Medulla oblongata (tissue), 1 donor: ENCODE measurements around the gene TEPSIN.

ENCODE experiments used
- DNase-seq: peaks from one replicate; pipeline ENCODE4 v3.0.0-alpha.2; 2015; ENCODE audit errors: extremely low spot score

TEPSIN gene

GRCh38 chr17:81221371-81221841, 17.4 kb downstream of the TEPSIN start:
- DNase-seq, result no peak

- DNase-seq, result no peak
Observed at GRCh38 chr17:81219476-81220180, 19.2 kb downstream of the TEPSIN start.

GRCh38 chr17:81218991-81219390, 19.9 kb downstream of the TEPSIN start:
- DNase-seq, result no peak

GRCh38 chr17:81218459-81218858, 20.4 kb downstream of the TEPSIN start:
- no peak for DNase-seq

GRCh38 chr17:81217491-81217890, 21.4 kb downstream of the TEPSIN start:
- DNase-seq, result no peak

- DNase-seq, result no peak
Observed at GRCh38 chr17:81213978-81214377, 24.9 kb downstream of the TEPSIN start.

GRCh38 chr17:81212365-81212764, 26.5 kb downstream of the TEPSIN start:
- DNase-seq, result no peak

GRCh38 chr17:81210868-81211267, 28.0 kb downstream of the TEPSIN start:
- DNase-seq, result no peak

- no peak for DNase-seq
Observed at GRCh38 chr17:81210466-81210865, 28.4 kb downstream of the TEPSIN start.

GRCh38 chr17:81209141-81209540, 29.7 kb downstream of the TEPSIN start:
- DNase-seq, result no peak

GRCh38 chr17:81208651-81209050, 30.2 kb downstream of the TEPSIN start:
- no peak for DNase-seq

- DNase-seq, result no peak
Observed at GRCh38 chr17:81207610-81208581, 31.0 kb downstream of the TEPSIN start.

GRCh38 chr17:81206657-81207056, 32.2 kb downstream of the TEPSIN start:
- DNase-seq, result no peak

GRCh38 chr17:81206166-81206565, 32.7 kb downstream of the TEPSIN start:
- no peak for DNase-seq

- DNase-seq, result no peak
Observed at GRCh38 chr17:81204578-81204977, 34.3 kb downstream of the TEPSIN start.

GRCh38 chr17:81203136-81203535, 35.7 kb downstream of the TEPSIN start:
- no peak for DNase-seq

- no peak for DNase-seq
Observed at GRCh38 chr17:81202318-81202717, 36.5 kb downstream of the TEPSIN start.

- peak; percentile 85 for DNase-seq
Observed at GRCh38 chr17:81200695-81201580, 37.9 kb downstream of the TEPSIN start.

GRCh38 chr17:81200201-81200600, 38.7 kb downstream of the TEPSIN start:
- DNase-seq, result no peak

GRCh38 chr17:81199482-81199830, 39.4 kb downstream of the TEPSIN start:
- DNase-seq, result no peak

- no peak for DNase-seq
Observed at GRCh38 chr17:81198826-81199481, 39.9 kb downstream of the TEPSIN start.
